ENCODE data around the gene MND1.

MND1 gene

DNA sequence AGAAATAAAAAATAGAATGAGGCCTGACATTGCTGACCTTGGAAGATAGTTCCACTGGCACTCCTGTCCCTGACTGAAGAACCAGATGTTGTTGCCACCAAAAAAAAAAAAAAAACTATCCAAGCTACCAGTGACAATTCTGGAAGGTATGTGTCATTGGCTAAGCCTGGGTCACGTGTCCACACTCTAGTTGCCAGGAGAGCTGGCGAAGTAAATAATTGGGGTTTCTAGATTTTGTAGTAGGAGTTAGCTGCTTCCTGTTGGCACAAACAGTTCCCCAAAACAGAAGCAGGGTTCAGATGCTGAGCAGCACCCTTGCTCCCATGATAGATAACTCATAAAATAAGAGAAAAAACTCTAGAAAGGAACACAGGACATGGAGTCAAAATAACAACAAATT lies 20.5 kb downstream of the MND1 start:
- DNase-seq (ENCODE audit: low read depth) = no peak
- no peak overlapping the region for H3K4me3 ChIP-seq (ENCODE audit: low read depth, low read length)
- TF ChIP-seq, protein P1, sequence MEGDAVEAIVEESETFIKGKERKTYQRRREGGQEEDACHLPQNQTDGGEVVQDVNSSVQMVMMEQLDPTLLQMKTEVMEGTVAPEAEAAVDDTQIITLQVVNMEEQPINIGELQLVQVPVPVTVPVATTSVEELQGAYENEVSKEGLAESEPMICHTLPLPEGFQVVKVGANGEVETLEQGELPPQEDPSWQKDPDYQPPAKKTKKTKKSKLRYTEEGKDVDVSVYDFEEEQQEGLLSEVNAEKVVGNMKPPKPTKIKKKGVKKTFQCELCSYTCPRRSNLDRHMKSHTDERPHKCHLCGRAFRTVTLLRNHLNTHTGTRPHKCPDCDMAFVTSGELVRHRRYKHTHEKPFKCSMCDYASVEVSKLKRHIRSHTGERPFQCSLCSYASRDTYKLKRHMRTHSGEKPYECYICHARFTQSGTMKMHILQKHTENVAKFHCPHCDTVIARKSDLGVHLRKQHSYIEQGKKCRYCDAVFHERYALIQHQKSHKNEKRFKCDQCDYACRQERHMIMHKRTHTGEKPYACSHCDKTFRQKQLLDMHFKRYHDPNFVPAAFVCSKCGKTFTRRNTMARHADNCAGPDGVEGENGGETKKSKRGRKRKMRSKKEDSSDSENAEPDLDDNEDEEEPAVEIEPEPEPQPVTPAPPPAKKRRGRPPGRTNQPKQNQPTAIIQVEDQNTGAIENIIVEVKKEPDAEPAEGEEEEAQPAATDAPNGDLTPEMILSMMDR (IDR thresholded peaks at IDR 0.05; ENCODE audit: insufficient read depth, low read depth, low read length, missing control alignments) = no peak

DNA sequence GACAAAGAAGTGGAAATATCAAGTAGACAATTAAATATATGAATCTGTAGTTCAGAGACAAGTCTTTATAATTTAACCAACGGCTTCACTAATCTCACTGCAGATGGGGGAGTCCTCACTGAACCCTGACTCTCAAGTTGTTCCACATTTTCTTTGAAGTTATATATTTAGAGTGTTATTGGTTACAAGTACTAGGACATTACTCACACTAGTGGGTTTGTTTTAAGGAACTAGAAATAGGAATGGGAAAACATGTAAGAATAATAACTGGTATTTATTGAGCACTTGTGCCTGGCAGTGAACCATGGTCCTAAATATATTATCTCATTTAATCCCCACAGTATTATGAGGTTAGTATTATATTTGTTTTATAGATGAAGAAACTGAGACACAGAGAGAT lies 22.0 kb downstream of the MND1 start:
- no peak overlapping the region for H3K4me3 ChIP-seq (ENCODE audit: low read depth, low read length)
- TF ChIP-seq, protein P1 (IDR thresholded peaks at IDR 0.05; ENCODE audit: insufficient read depth, low read depth, low read length, missing control alignments) = no peak
- DNase-seq (ENCODE audit: low read depth) = no peak

DNA sequence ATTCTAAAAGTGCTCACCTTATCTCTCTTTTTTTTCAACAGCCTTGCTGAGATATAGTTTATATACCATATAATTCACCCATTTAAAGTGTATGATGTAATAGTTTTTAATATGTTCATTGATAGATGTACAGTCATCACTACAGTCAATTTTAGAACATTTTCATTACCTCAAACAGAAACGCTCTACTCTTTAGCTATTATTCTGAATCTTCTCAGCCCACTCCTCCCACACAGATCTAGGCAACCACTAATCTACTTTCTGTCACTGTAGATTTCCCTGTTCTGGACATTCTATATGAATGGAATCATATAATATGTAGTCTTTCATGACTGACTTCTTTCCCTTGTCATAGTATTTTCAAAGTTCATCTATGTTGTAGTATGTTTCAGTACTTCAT lies 22.6 kb downstream of the MND1 start:
- DNase-seq (ENCODE audit: low read depth) = no peak
- no peak overlapping the region for H3K4me3 ChIP-seq (ENCODE audit: low read depth, low read length)
- TF ChIP-seq, protein P1 (IDR thresholded peaks at IDR 0.05; ENCODE audit: insufficient read depth, low read depth, low read length, missing control alignments) = no peak

DNA sequence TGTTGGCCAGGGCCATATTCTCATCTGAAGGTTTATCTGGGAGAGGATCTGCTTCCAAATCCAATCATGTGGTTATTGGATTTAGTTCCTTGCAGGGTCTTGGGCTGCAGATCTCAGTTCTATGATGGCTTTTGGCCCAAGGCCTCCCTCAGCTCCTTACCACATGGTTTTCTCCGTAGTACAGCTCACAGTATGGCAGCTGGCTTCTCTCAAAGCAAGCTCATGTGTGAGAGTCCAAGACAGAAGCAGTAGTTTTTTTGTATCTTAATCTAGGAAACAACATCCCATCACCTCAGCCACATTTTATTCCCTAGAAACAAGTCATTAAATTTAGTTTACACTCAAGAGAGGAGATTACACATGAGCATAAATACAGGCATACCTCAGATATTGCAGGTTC lies 24.5 kb downstream of the MND1 start:
- TF ChIP-seq, protein P1 (IDR thresholded peaks at IDR 0.05; ENCODE audit: insufficient read depth, low read depth, low read length, missing control alignments) = no peak
- no peak overlapping the region for H3K4me3 ChIP-seq (ENCODE audit: low read depth, low read length)
- DNase-seq (ENCODE audit: low read depth) = no peak

DNA sequence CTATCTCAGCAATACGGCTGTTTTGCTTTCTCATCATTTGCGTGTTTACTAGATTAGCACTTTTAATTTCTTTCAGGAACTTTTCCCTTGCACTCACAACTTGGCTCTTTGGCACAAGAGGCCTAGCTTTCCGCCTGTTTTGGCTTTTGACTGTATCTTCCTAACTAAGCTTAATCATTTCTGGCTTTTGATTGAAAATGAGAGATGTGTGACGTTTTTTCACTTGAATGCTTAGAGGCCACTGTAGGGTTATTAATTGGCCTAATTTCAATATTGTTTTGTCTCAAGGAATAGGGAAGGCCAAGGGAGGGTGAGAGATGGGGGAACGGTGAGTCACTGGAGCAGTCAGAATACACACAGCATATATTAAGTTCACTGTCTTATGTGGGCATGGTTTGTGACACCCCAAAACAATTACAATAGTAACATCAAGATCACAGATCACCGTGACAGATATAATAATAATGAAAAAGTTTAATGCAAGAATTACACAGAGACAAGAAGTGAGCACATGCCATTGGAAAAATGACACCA lies 27.3 kb downstream of the MND1 start:
- TF ChIP-seq, protein P1 (IDR thresholded peaks at IDR 0.05; ENCODE audit: insufficient read depth, low read depth, low read length, missing control alignments) = no peak
- no peak for DNase-seq (ENCODE audit: low read depth)
- H3K4me3 ChIP-seq (ENCODE audit: low read depth, low read length) = no peak overlapping the region

- no peak overlapping the region for H3K4me3 ChIP-seq (ENCODE audit: low read depth, low read length)
- DNase-seq (ENCODE audit: low read depth) = no peak
- TF ChIP-seq, protein P1 (IDR thresholded peaks at IDR 0.05; ENCODE audit: insufficient read depth, low read depth, low read length, missing control alignments) = no peak
These were observed 28.6 kb downstream of the MND1 start for GRCh38 chr4:153372967-153373562.

DNA sequence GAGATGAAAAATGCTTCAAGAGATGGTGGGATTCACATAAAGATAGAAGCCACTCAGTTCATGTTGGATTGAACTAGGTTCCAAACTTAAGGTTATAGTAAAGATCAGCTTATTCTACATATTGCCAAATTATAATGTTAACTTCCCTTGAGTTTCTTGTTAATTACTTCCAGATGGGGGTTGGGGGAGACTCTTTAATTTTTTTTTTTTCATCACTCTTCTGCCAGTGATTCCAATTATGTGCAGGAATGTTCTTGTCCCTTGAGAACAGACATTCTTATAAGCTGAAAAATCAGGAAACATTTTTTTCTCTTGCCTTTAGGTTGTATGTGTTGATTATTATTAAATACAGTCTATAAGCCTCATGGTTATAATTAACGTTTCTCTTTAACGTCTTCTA lies 30.0 kb downstream of the MND1 start:
- DNase-seq (ENCODE audit: low read depth) = no peak
- TF ChIP-seq, protein P1 (IDR thresholded peaks at IDR 0.05; ENCODE audit: insufficient read depth, low read depth, low read length, missing control alignments) = no peak
- H3K4me3 ChIP-seq (ENCODE audit: low read depth, low read length) = no peak overlapping the region

All from GM12865 (cell line).